ENCODE measurements around the gene ATG12. TPM values are rescaled to one million over a fixed set of nuclear protein-coding genes. Genes with fewer than 3 reads are reported as not detected.

The ATG12 gene
- total RNA-seq, 1 donor from 2014 or later: 73.9 TPM

- DNase-seq: no peak
- no peak overlapping the region for H3K27ac Mint-ChIP-seq
Observed at GRCh38 chr5:115815006-115815692, 26.2 kb downstream of the ATG12 start.

GRCh38 chr5:115813719-115814118 is 27.6 kb downstream of the ATG12 start:
- H3K27me3 Mint-ChIP-seq: peaks cover 46% of the 10 kb centered on the region
- ChIA-PET POLR2A (no interaction called here), CTCF (no interaction called here)
- TF ChIP-seq CTCF (IDR thresholded peaks at IDR 0.05): no peak
- no peak overlapping the region for H3K27ac Mint-ChIP-seq
- DNase-seq: no peak
- H3K36me3 Mint-ChIP-seq (ENCODE audit: low read depth): no peaks in the 10 kb centered on the region
- H3K4me3 Mint-ChIP-seq: no peak overlapping the region
- no peaks in the 10 kb centered on the region for H3K9me3 Mint-ChIP-seq
- ATAC-seq (ENCODE audit: low read depth): no peak
- peaks cover 21% of the 10 kb centered on the region for H3K4me1 Mint-ChIP-seq
- intact Hi-C loops (cut with micrococcal nuclease): no loop called here

More at GRCh38 chr5:115815006-115815692, 26.2 kb downstream of the ATG12 start:
- ATAC-seq (ENCODE audit: low read depth): no peak
- POLR2A ChIA-PET: no interaction called here
- Mint-ChIP-seq H3K4me3 (peak overlapping the region; percentile 68), H3K27me3 (peaks cover 49% of the 10 kb centered on the region), H3K9me3 (no peaks in the 10 kb centered on the region), H3K36me3 (ENCODE audit: low read depth) (no peaks in the 10 kb centered on the region), H3K4me1 (peaks cover 21% of the 10 kb centered on the region)
- CTCF ChIA-PET: interaction anchor here (1.2 kb wide), 1 partner anchor 180 kb away, joined by 3 read pairs; no protein-coding TSS in a partner anchor
- no peak for TF ChIP-seq CTCF (IDR thresholded peaks at IDR 0.05)
- intact Hi-C loops (cut with micrococcal nuclease): no loop called here

- Mint-ChIP-seq H3K4me3 (no peak overlapping the region), H3K27ac (no peak overlapping the region), H3K27me3 (peaks cover 42% of the 10 kb centered on the region), H3K9me3 (no peaks in the 10 kb centered on the region), H3K4me1 (peaks cover 21% of the 10 kb centered on the region), H3K36me3 (ENCODE audit: low read depth) (no peaks in the 10 kb centered on the region)
- DNase-seq (no peak), ATAC-seq (ENCODE audit: low read depth) (no peak)
- POLR2A ChIA-PET: no interaction called here
- CTCF ChIA-PET: no interaction called here
- no peak for TF ChIP-seq CTCF (IDR thresholded peaks at IDR 0.05)
- intact Hi-C loops (cut with micrococcal nuclease): no loop called here
Observed at GRCh38 chr5:115812372-115812771, 29.0 kb downstream of the ATG12 start.

- Mint-ChIP-seq H3K36me3 (ENCODE audit: low read depth) (no peaks in the 10 kb centered on the region), H3K27ac (no peak overlapping the region), H3K27me3 (peaks cover 39% of the 10 kb centered on the region), H3K4me1 (peaks cover 16% of the 10 kb centered on the region), H3K4me3 (no peak overlapping the region), H3K9me3 (no peaks in the 10 kb centered on the region)
- ChIA-PET POLR2A (no interaction called here), CTCF (no interaction called here)
- no peak for DNase-seq
- no peak for ATAC-seq (ENCODE audit: low read depth)
- TF ChIP-seq CTCF (IDR thresholded peaks at IDR 0.05): no peak
- intact Hi-C loops (cut with micrococcal nuclease): no loop called here
Observed at GRCh38 chr5:115811406-115811805, 30.0 kb downstream of the ATG12 start.

- no peaks in the 10 kb centered on the region for H3K36me3 Mint-ChIP-seq (ENCODE audit: low read depth)
- CTCF ChIA-PET: interaction anchor here (1.5 kb wide), 1 partner anchor 175 kb away, joined by 3 read pairs; no protein-coding TSS in a partner anchor
- peaks cover 35% of the 10 kb centered on the region for H3K27me3 Mint-ChIP-seq
- no peak overlapping the region for H3K4me3 Mint-ChIP-seq
- intact Hi-C loops (cut with micrococcal nuclease): no loop called here
- POLR2A ChIA-PET: no interaction called here
- no peak overlapping the region for H3K27ac Mint-ChIP-seq
- H3K9me3 Mint-ChIP-seq: no peaks in the 10 kb centered on the region
- no peak for ATAC-seq (ENCODE audit: low read depth)
- H3K4me1 Mint-ChIP-seq: peaks cover 12% of the 10 kb centered on the region
- no peak for TF ChIP-seq CTCF (IDR thresholded peaks at IDR 0.05)
- no peak for DNase-seq
Observed at GRCh38 chr5:115810761-115811160, 30.6 kb downstream of the ATG12 start.
